Subcutaneous adipose tissue (tissue), 4 donors: ENCODE results near the gene GOLPH3. TPM values are rescaled to one million over a fixed set of nuclear protein-coding genes. Genes with fewer than 3 reads are reported as not detected.

Experiments
- total RNA-seq, 4 donors: library from RNA; depleted of rRNA; stranded (reverse); fragments of >200 nt; gene quantifications; one replicate each; pipeline ENCODE4 v1.1.0, GENCODE V29; 2016
- TF ChIP-seq, protein P1 (sequence below): fragments of 450-650 bp; IDR thresholded peaks from one replicate; pipeline ENCODE4 v1.5.1; 2016; ENCODE audit warnings: low read depth, mild to moderate bottlenecking, control low read depth, antibody characterized with exemption, moderate library complexity

The GOLPH3 gene
- total RNA-seq, 4 donors from 2014 or later = 78.9 to 122 (median 87.5) TPM

DNA sequence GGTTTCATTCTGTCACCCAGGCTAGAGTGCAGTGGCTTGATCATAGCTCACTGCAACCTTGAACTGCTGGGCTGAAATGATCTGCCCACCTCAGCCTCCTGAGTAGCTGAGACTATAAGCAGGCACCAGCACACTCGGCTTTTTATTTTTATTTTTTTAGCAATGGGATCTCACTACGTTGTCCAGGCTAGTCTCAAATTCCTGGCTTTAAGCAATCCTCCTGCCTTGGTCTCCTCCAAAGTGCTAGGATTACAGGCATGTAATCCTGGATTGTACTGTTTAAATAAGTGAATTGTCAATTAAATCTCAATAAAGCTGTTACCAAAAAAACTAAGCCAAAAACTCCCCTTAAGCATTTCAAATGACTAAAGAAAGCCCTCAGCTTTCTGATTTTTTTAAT, 18.9 kb downstream of the GOLPH3 start:
- TF ChIP-seq, protein P1, sequence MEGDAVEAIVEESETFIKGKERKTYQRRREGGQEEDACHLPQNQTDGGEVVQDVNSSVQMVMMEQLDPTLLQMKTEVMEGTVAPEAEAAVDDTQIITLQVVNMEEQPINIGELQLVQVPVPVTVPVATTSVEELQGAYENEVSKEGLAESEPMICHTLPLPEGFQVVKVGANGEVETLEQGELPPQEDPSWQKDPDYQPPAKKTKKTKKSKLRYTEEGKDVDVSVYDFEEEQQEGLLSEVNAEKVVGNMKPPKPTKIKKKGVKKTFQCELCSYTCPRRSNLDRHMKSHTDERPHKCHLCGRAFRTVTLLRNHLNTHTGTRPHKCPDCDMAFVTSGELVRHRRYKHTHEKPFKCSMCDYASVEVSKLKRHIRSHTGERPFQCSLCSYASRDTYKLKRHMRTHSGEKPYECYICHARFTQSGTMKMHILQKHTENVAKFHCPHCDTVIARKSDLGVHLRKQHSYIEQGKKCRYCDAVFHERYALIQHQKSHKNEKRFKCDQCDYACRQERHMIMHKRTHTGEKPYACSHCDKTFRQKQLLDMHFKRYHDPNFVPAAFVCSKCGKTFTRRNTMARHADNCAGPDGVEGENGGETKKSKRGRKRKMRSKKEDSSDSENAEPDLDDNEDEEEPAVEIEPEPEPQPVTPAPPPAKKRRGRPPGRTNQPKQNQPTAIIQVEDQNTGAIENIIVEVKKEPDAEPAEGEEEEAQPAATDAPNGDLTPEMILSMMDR = no peak

DNA sequence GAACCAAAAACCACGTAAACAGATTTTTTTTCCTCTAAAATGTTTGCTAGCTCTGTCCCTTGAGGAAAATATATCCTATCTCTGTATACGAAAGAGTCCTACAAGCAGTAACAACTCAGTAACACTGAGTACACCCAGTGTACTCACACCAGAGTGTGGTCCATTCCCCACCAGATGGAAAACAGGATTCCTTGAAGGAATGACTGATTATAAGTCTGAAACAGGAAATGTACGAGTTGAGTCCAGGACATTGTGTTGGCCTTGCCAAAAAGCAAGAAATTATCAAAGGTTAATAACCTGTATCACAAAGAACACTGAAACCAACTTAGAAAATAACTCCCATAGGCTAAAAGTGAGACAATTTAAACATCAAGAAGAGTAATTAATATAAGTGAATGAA, 20.4 kb downstream of the GOLPH3 start:
- TF ChIP-seq, protein P1 = no peak

DNA sequence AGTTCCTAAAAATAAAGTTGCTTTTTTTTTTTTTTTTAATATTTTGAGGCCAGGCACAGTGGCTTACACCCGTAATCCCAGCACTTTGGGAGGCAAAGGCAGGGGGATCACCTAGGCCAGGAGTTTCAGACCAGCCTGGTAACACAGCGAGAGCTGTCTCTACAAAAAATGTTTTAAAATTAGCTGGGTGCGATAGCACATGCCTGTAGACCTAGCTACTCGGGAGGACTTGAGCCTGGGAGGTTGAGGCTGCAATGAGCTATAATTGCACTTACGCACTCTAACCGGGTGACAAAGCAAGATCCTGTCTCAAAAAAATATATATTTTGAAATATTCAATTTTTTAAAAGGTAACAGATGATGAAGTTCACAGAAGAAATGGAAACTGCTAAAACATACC, 22.9 kb downstream of the GOLPH3 start:
- TF ChIP-seq, protein P1 = no peak

DNA sequence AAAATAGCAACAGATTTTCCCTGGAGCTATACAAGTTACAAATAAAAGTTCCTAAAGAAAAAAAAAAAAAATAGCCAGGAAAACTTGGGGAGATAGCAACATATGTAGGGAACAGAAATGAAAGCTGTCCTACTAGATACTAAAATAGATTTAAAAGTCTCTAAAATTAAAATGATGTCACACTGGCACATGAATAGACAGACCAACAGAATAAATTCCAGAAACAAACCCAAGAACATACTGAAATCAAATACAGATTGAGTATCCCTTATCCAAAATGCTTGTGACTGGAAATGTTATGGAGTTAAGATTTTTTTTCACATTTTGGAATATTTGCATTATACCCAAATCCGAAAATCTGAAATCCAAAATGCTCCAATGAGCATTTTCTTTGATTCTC, 23.8 kb downstream of the GOLPH3 start:
- TF ChIP-seq, protein P1 = no peak

DNA sequence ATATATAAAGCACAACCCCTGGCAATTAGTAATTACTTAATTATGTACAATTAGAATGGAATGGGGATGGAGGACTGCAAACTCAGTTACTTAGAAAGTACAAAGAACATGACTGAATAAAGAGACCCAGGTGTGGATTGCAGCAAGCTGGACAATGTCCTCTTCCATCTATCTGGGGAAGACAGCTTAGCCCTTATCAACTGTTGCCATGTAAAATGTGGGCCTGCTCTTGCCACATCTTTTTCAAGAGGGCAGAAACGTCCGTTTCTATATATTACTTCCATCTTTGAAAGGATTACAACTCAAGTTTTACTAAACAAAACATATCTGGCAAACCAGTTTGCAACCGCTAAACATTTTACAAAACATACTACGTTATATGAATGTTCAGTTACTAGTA, 26.2 kb downstream of the GOLPH3 start:
- TF ChIP-seq, protein P1 = no peak

DNA sequence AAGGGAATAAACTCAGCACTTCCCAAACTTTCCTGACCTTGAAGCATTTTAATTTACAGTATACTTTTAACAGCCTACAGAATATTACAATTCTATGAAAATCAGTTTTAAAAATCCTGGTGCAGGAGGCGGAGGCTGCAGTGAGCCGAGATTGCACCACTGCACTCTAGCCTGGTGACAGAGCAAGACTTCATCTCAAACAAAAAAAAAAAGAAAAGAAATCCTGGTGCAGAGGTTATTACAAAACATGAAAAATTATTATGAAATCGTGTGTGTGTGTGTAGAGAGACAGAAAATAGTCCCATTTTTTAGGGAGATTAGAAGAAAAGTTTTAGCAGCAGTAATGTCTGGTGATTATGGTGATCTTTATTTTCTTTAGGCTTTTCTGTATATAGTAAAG, 26.9 kb downstream of the GOLPH3 start:
- TF ChIP-seq, protein P1 = no peak

DNA sequence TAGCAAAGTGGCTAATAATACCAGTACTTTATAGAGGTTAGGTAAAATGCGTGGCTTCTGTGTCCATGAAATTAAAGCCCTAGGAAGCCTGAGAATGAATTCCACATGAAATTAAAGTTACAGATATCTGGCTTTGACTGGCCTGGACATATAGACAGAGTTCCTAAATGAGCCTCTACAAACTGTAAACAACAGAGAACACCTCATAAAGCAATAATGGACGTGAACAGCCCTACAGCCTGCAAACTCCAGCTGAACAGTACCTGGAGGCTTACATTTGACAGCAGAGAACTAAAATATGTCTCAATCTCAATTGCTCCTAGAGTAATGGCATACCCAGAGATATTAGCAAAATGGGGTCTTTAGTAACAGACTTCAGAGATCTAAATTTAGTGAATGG, 28.7 kb downstream of the GOLPH3 start:
- TF ChIP-seq, protein P1 = no peak
